OCI-M2 (cell line): ENCODE results near the gene HES4.
"Not testable (repeated sequence)": the region's sequence is repeated elsewhere in the genome, so short reads cannot be mapped to it uniquely, and the experiment has no call there.

Experiments
- DNase-seq: peaks from one replicate; lab custom pipeline; 2025; ENCODE audit not compliant: unreplicated experiment; lab: John Stamatoyannopoulos, UW

The HES4 gene

GRCh38 chr1:1019122-1019999 is 19.5 kb upstream of the HES4 start:
- DNase-seq, result no peak

DNA sequence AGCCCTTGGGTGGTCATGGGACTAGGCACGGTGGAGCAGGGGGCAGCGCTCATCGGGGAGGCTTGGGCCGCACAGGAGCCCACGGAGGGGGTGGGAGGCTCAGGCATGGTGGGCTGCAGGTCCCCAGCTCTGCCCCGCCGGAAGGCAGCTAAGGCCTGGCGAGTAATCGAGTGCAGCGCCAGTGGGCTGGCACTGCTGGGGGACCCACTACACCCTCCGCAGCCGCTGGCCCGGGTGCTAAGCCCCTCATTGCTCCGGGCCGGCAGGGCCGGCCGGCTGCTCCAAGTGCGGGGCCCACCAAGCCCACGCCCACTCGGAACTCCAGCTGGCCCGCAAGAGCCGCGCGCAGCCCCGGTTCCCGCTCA is 18.4 kb upstream of the HES4 start:
- not testable (repeated sequence) for DNase-seq

- DNase-seq, result not testable (repeated sequence)
Measured at GRCh38 chr1:1017397-1018320, 17.8 kb upstream of the HES4 start.

DNA sequence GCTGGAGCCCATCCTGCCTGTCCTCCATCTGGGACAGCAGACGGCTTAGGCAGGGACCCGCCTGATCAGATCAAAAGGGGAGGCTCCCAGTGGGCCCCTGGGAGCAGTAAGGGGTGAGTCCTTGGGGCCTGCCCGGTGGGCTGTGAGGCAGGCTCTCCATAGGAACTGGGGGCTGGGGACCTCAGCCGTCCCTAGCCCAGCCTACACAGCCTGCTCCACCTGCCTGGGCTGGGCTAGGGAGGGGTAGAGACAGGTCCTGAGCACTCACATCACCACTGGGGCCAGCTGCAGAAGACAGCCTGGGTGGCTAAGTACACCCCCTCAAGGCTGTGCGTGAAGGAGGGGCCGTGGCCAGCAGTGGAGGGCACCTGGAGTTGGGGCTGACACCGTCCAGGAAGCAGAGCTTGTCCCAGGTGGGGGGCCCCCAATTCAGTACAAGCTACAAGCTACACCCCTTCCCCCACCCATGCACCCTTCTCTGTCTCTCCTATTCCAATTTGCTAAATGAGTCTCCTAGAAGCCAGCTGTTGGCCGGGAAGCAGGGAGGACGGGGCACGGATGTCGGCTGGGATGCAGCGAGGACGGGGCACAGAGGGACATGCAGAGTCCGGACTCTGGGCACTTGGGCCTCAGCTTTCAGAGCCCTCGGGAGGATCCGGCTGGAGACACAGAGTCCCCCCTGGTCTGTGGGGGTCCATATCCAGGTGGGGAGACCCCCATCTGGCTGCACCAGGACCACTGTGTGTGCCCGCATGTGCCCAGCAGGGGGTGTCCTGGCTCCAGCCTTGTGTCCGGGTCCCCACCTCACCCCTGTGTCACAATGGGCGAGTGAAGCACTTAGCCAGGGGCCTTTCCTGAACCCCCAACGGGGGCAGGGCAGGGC is 15.1 kb upstream of the HES4 start:
- DNase-seq, result no peak

DNA sequence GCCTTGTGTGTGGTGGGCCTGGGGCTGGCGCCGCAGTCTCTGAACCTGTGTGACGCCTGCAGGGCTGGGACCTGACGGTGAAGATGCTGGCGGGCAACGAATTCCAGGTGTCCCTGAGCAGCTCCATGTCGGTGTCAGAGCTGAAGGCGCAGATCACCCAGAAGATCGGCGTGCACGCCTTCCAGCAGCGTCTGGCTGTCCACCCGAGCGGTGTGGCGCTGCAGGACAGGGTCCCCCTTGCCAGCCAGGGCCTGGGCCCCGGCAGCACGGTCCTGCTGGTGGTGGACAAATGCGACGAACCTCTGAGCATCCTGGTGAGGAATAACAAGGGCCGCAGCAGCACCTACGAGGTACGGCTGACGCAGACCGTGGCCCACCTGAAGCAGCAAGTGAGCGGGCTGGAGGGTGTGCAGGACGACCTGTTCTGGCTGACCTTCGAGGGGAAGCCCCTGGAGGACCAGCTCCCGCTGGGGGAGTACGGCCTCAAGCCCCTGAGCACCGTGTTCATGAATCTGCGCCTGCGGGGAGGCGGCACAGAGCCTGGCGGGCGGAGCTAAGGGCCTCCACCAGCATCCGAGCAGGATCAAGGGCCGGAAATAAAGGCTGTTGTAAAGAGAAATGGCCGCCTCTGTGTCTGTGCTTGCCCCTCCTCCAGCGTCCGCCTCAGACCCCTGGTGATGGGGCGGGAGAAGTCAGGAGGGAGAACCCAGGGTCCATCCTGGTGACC is 14.2 kb upstream of the HES4 start:
- no peak for DNase-seq

GRCh38 chr1:1013105-1013921 is 13.4 kb upstream of the HES4 start, which contains the start of gene ISG15:
TSS of gene ISG15 (plus strand) at chr1:1013497. CDS start at chr1:1013574, 77 bp downstream.
- DNase-seq, result peak; percentile 40

DNA sequence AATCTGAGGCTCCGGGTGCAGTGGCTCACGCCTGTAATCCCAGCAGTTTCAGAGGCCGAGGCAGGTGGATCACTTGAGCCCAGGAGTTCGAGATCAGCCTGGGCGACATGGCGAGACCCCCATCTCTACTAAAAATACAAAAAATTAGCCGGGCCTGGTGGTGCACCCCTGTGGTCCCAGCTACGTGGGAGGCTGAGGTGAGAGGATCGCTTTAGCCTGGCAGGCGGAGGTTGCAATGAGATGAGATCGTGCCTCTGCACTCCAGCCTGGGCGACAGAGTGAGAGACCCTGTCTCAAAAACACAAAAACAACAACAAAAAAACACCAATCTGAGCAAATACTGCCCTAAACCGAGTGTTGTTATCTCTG is 12.8 kb upstream of the HES4 start:
- DNase-seq, result not testable (repeated sequence)

GRCh38 chr1:1011396-1011949 is 11.6 kb upstream of the HES4 start:
- DNase-seq, result no peak

GRCh38 chr1:1010131-1010530 is 10.2 kb upstream of the HES4 start:
- DNase-seq, result not testable (repeated sequence)

GRCh38 chr1:1006305-1007159 is 6.6 kb upstream of the HES4 start:
- no peak for DNase-seq

DNA sequence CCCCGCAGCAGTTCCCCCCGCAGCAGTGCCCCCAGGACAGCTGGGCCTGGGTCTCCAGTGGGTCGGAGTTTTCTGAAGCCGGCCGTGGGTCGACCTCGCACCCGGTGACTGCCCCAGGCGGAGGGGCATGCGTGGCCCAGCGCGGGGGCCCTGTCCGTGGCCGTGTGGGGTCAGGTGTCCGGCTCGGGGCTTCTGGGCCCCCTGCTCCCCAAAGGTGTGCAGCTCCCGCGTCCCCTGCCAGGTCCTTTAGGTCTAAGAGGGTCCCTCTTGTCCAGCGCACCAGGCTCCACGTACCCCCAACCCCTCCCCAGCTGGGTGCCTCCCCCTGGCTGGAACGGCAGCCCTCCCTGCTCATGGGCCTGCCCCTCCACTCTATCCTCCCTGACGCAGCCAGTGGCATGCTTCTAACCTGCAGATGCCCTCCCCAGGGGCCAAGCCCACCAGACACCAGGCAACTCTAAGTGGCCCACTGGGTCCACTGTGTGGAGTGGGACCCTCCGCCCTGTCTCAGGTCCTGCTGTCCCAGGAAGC is 5.9 kb upstream of the HES4 start:
- DNase-seq, result no peak

GRCh38 chr1:1004780-1005697 is 5.1 kb upstream of the HES4 start:
- DNase-seq, result no peak

DNA sequence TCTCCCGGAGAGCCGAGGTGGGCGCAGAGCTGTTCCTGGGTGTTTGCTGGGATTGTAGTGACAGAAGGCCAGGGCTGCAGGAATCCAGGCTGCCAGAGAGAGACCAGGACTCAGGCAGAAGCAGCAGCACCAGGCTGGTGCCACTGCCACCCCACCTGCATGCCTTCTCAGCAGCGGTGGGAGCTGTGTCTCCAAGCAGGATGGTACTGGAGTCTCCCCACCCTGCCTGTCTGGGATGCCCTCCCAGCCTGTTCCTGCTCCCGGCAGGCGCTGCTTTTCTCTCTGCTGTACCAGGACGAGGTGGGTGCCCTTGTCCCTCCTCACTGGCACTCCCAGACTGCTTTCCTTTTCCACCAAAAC is 4.5 kb upstream of the HES4 start:
- no peak for DNase-seq

DNA sequence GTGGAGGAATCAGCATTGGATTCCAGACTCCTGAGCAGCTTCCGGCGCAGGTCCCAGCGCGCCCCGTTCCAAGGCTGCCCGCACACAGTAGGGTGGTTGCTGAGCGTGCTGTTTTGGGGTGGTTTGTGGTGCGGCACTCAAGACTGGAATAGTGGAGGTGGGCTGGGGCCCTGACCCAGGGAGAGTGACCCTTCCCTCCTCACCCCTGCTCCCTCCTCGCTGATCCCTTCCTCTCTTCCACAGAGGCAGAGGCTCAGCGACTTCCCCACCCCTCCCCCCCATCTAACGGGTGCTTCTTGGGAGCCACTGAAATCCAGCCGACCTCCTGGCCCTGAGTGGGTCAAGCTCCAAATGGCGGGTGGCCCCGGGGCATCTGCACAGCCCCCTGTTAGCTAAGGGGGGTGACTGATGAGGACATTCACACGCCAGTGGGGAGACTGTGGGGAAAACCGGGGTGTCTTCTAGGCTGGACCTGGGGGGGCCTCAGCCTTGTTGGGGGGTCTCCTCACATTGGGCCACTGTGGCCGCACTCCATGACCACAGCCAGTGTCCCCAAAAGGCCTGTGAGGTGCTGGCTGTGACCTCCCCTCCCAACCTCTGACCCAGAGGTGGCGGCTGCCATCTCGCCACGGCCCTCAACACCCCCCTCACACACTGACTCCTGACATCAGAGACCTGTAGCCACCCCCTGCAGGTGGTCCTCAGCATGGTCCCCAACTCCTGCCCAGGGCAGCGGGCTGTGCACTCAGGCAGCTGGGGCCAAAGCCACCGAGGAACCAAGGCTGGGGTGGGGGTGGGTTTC is 3.9 kb upstream of the HES4 start:
- DNase-seq, result no peak

- DNase-seq, result no peak
Measured at GRCh38 chr1:1001057-1001783, 1.3 kb upstream of the HES4 start.
